ENCODE measurements around the gene C7orf33. TPM values are rescaled to one million over a fixed set of nuclear protein-coding genes. Genes with fewer than 3 reads are reported as not detected.

Gene C7orf33
- total and polyA plus RNA-seq, 5 donors from 2014 or later: not detected

DNA sequence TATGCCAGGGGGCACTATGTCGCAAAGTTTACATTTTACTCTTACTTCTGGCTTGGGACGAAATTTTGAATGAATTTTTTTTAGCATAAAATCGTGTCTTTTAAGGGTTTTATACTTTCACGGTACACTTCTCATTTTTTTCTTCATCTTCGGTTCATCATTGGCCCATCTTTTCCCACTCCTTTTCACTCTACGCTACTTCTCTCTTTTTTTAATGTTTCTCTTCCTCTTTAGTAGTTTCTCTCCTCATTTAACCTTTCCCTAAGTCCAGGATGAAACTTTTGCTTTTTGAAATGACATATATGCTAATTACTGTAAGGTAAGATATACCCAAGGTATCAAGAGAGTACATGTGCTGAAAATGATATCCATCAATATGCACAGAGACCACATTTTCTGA is 39.5 kb downstream of the C7orf33 start:
- no peak for ATAC-seq (ENCODE audit: low read depth in 2 of 2)
- Mint-ChIP-seq H3K27ac (no peak overlapping the region), H3K4me3 (peak overlapping the region in 3 of 4 donors; percentile 4 to 38 (median 8)), H3K36me3 (no peaks in the 10 kb centered on the region), H3K9me3 (peaks cover 0 to 1% (median 0%) of the 10 kb centered on the region in 7 donors), H3K27me3 (peaks cover 9% of the 10 kb centered on the region), H3K4me1 (peaks cover 26 to 73% (median 48%) of the 10 kb centered on the region in 4 donors)
- Histone ChIP-seq H3K27ac (ENCODE audit: insufficient read depth, low read length, poor library complexity, severe bottlenecking) (no peak overlapping the region), H3K36me3 (ENCODE audit: control insufficient read depth, insufficient read depth, low read length) (no peaks in the 10 kb centered on the region), H3K9me3 (ENCODE audit: control insufficient read depth in 2 of 2, low read length in 2 of 2) (no peaks in the 10 kb centered on the region), H3K4me1 (ENCODE audit: control insufficient read depth, insufficient read depth, low read length, poor library complexity, severe bottlenecking) (peaks cover 31% of the 10 kb centered on the region), H3K4me3 (ENCODE audit: low read depth, low read length) (no peak overlapping the region), H3K27me3 (ENCODE audit: control insufficient read depth, insufficient read depth, low read length) (no peaks in the 10 kb centered on the region)
- DNase-seq: no peak

DNA sequence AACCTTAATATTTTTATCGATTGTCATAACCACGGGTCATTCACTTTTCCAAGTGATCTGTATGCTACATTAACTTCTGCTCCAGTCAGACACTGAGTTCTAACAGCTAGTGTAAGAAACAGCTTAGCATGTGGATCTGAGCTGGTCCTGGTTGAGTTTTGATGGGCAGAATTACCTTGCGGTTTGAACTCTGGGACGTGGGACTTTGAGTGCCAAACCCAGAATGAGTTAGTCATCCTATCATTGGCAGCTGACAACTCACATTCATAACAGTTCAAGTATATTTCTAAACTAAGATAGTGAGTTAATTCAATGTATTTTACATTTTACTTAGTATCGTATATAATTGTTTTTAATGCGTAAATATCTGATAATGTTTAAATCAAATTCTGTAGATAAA is 43.2 kb downstream of the C7orf33 start:
- Histone ChIP-seq H3K36me3 (ENCODE audit: control insufficient read depth, insufficient read depth, low read length) (no peaks in the 10 kb centered on the region), H3K27ac (ENCODE audit: insufficient read depth, low read length, poor library complexity, severe bottlenecking) (no peak overlapping the region), H3K27me3 (ENCODE audit: control insufficient read depth, insufficient read depth, low read length) (no peaks in the 10 kb centered on the region), H3K9me3 (ENCODE audit: control insufficient read depth in 2 of 2, low read length in 2 of 2) (no peaks in the 10 kb centered on the region), H3K4me1 (ENCODE audit: control insufficient read depth, insufficient read depth, low read length, poor library complexity, severe bottlenecking) (peaks cover 21% of the 10 kb centered on the region), H3K4me3 (ENCODE audit: low read depth, low read length) (no peak overlapping the region)
- Mint-ChIP-seq H3K4me3 (peak overlapping the region in 1 of 4 donors; percentile 26), H3K27ac (no peak overlapping the region), H3K4me1 (peaks cover 14 to 39% (median 31%) of the 10 kb centered on the region in 4 donors), H3K9me3 (peaks cover 0 to 1% (median 0%) of the 10 kb centered on the region in 7 donors), H3K36me3 (no peaks in the 10 kb centered on the region), H3K27me3 (peaks cover 5% of the 10 kb centered on the region)
- DNase-seq (no peak), ATAC-seq (ENCODE audit: low read depth in 2 of 2) (no peak)

DNA sequence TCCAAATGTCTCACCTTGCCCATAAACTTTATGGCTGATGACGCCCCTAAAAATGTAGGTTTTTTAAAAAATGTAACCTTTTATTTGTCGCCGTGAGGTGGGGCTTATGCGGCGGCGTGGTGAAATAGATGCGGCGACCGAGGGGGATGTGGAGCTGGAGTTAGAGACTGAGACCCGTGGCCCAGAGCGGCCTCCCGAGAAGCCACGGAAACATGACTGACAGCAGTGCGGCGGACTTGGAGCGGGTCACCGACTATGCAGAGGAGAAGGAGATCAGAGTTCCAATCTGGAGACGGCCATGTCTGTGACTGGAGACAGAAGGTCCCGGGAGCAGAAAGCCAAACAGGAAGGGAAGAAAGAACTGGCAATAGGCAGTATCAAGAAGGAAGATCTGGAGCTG is 46.5 kb downstream of the C7orf33 start:
- ATAC-seq (ENCODE audit: low read depth in 2 of 2): no peak

DNA sequence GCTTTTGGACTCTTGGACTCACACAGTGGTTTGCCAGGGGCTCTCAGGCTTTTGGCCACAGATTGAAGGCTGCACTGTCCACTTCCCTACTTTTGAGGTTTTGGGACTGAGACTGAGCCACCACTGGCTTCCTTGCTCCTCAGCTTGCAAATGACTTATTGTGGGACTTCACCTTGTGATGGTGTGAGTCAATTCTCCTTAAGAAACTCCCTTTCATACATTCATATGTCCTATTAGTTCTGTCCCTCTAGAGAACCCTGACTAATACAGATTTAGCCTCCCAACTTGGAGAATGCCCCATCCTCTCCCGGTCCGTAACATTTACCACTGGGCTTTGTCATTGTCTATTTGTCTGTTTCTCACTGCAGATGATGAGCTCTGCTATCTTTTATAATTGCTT is 55.3 kb downstream of the C7orf33 start:
- H3K36me3 ChIP-seq (ENCODE audit: control insufficient read depth, insufficient read depth, low read length): no peaks in the 10 kb centered on the region
- no peak for ATAC-seq (ENCODE audit: low read depth in 2 of 2)
- H3K9me3 ChIP-seq (ENCODE audit: control insufficient read depth in 2 of 2, low read length in 2 of 2): no peaks in the 10 kb centered on the region
- H3K4me1 Mint-ChIP-seq: no peaks in the 10 kb centered on the region
- no peaks in the 10 kb centered on the region for H3K36me3 Mint-ChIP-seq
- H3K27me3 ChIP-seq (ENCODE audit: control insufficient read depth, insufficient read depth, low read length): peaks cover 12% of the 10 kb centered on the region
- peaks cover 0 to 1% (median 0%) of the 10 kb centered on the region in 7 donors for H3K9me3 Mint-ChIP-seq
- no peak overlapping the region for H3K27ac Mint-ChIP-seq
- peaks cover 5% of the 10 kb centered on the region for H3K27me3 Mint-ChIP-seq
- H3K27ac ChIP-seq (ENCODE audit: insufficient read depth, low read length, poor library complexity, severe bottlenecking): no peak overlapping the region
- no peak overlapping the region for H3K4me3 Mint-ChIP-seq
- H3K4me3 ChIP-seq (ENCODE audit: low read depth, low read length): no peak overlapping the region
- no peaks in the 10 kb centered on the region for H3K4me1 ChIP-seq (ENCODE audit: control insufficient read depth, insufficient read depth, low read length, poor library complexity, severe bottlenecking)
- no peak for DNase-seq

More for the DNA sequence above, 46.5 kb downstream of the C7orf33 start:
- DNase-seq: no peak
- Mint-ChIP-seq H3K9me3 (peaks cover 0 to 1% (median 0%) of the 10 kb centered on the region in 7 donors), H3K36me3 (no peaks in the 10 kb centered on the region), H3K27me3 (peaks cover 9% of the 10 kb centered on the region), H3K4me1 (peaks cover 7 to 18% (median 13%) of the 10 kb centered on the region in 4 donors), H3K4me3 (no peak overlapping the region), H3K27ac (no peak overlapping the region)
- no peaks in the 10 kb centered on the region for H3K36me3 ChIP-seq (ENCODE audit: control insufficient read depth, insufficient read depth, low read length)
- no peak overlapping the region for H3K27ac ChIP-seq (ENCODE audit: insufficient read depth, low read length, poor library complexity, severe bottlenecking)
- no peaks in the 10 kb centered on the region for H3K9me3 ChIP-seq (ENCODE audit: control insufficient read depth in 2 of 2, low read length in 2 of 2)
- no peak overlapping the region for H3K4me3 ChIP-seq (ENCODE audit: low read depth, low read length)
- peaks cover 5% of the 10 kb centered on the region for H3K27me3 ChIP-seq (ENCODE audit: control insufficient read depth, insufficient read depth, low read length)
- peaks cover 9% of the 10 kb centered on the region for H3K4me1 ChIP-seq (ENCODE audit: control insufficient read depth, insufficient read depth, low read length, poor library complexity, severe bottlenecking)

DNA sequence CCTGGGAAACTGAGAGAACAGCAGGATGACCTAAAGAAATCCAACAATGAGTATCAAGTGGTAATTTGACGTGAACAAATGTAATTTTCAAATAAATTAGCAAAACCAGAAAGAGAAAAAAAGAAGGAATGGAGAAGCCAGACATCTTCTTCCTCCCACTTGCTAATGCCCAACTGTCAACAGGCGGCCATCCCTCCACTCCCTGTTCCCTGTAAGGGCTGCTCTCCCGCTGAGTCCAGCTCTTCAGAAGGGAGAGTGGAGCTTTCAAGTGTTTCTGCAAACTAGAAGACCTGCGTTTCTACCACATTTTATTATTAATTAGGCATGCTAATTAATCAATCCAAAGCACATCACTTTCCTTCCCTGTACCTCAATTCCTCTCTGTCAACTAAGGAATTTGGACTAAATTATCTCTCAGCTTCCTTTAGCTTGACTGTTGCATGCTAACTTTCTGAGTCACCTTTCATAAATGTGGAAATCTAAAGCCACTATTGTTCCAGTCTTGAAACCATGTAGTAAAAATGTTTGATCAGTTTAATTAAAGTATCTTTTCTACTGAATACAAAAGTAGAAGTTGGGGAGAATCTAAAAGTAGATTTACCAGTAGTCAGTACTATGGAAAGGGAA is 59.8 kb downstream of the C7orf33 start:
- no peak for ATAC-seq (ENCODE audit: low read depth in 2 of 2)
- Mint-ChIP-seq H3K36me3 (no peaks in the 10 kb centered on the region), H3K9me3 (peaks cover 0 to 2% (median 0%) of the 10 kb centered on the region in 7 donors), H3K4me3 (no peak overlapping the region), H3K27ac (no peak overlapping the region), H3K27me3 (peaks cover under 1% of the 10 kb centered on the region), H3K4me1 (no peaks in the 10 kb centered on the region)
- no peaks in the 10 kb centered on the region for H3K4me1 ChIP-seq (ENCODE audit: control insufficient read depth, insufficient read depth, low read length, poor library complexity, severe bottlenecking)
- H3K9me3 ChIP-seq (ENCODE audit: control insufficient read depth in 2 of 2, low read length in 2 of 2): no peaks in the 10 kb centered on the region
- H3K36me3 ChIP-seq (ENCODE audit: control insufficient read depth, insufficient read depth, low read length): no peaks in the 10 kb centered on the region
- H3K4me3 ChIP-seq (ENCODE audit: low read depth, low read length): no peak overlapping the region
- H3K27me3 ChIP-seq (ENCODE audit: control insufficient read depth, insufficient read depth, low read length): no peaks in the 10 kb centered on the region
- DNase-seq: no peak
- no peak overlapping the region for H3K27ac ChIP-seq (ENCODE audit: insufficient read depth, low read length, poor library complexity, severe bottlenecking)

DNA sequence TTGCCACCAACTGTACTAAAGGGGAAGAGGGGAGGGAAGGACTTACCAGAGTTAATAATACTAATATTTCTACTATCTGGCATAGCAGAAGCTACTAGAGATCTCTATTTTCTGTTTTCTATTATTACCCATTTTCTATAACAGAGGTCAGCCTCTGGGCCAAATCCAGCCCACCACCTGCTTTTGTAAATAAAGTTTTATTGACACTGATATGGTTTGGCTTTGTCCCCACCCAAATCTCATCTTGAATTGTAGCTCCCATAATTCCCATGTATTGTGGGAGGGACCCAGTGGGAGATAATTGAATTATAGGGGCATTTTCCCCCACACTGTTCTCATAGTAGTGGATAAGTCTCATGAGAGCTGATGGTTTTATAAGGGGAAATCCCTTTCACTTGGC is 62.2 kb downstream of the C7orf33 start:
- H3K36me3 ChIP-seq (ENCODE audit: control insufficient read depth, insufficient read depth, low read length): no peaks in the 10 kb centered on the region

DNA sequence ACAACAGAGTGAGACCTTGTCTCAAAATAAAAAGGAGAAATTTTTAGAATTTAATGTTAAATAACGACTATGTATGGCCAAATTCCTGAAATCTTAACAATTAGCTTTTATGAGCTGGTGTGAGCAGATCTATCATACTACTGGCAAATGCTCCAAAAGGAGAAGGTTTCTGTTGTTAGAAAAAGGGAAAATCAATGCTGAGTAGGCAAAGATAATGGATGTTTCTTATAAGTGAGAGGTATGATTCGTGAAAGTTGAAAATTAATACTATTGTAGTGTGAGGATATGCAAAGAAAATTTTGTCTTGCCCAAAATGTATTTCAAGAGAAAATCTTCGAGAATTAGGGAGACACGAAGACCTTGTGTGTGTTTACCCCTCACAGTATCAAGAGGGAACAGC is 67.4 kb downstream of the C7orf33 start:
- Histone ChIP-seq H3K27ac (ENCODE audit: insufficient read depth, low read length, poor library complexity, severe bottlenecking) (no peak overlapping the region), H3K36me3 (ENCODE audit: control insufficient read depth, insufficient read depth, low read length) (no peaks in the 10 kb centered on the region), H3K27me3 (ENCODE audit: control insufficient read depth, insufficient read depth, low read length) (no peaks in the 10 kb centered on the region), H3K9me3 (ENCODE audit: control insufficient read depth in 2 of 2, low read length in 2 of 2) (no peaks in the 10 kb centered on the region), H3K4me3 (ENCODE audit: low read depth, low read length) (no peak overlapping the region), H3K4me1 (ENCODE audit: control insufficient read depth, insufficient read depth, low read length, poor library complexity, severe bottlenecking) (no peaks in the 10 kb centered on the region)
- Mint-ChIP-seq H3K36me3 (no peaks in the 10 kb centered on the region), H3K4me1 (peaks cover 0 to 5% (median 3%) of the 10 kb centered on the region in 4 donors), H3K27ac (no peak overlapping the region), H3K27me3 (no peaks in the 10 kb centered on the region), H3K9me3 (no peaks in the 10 kb centered on the region), H3K4me3 (no peak overlapping the region)
- no peak for ATAC-seq (ENCODE audit: low read depth in 2 of 2)
- no peak for DNase-seq

More for the DNA sequence above, 62.2 kb downstream of the C7orf33 start:
- Histone ChIP-seq H3K4me3 (ENCODE audit: low read depth, low read length) (no peak overlapping the region), H3K4me1 (ENCODE audit: control insufficient read depth, insufficient read depth, low read length, poor library complexity, severe bottlenecking) (no peaks in the 10 kb centered on the region), H3K27me3 (ENCODE audit: control insufficient read depth, insufficient read depth, low read length) (no peaks in the 10 kb centered on the region), H3K9me3 (ENCODE audit: control insufficient read depth in 2 of 2, low read length in 2 of 2) (no peaks in the 10 kb centered on the region), H3K27ac (ENCODE audit: insufficient read depth, low read length, poor library complexity, severe bottlenecking) (no peak overlapping the region)
- no peak for ATAC-seq (ENCODE audit: low read depth in 2 of 2)
- Mint-ChIP-seq H3K27ac (peak overlapping the region in 1 of 3 donors; percentile 16), H3K4me1 (no peaks in the 10 kb centered on the region), H3K36me3 (no peaks in the 10 kb centered on the region), H3K4me3 (no peak overlapping the region), H3K9me3 (peaks cover 0 to 2% (median 0%) of the 10 kb centered on the region in 7 donors), H3K27me3 (no peaks in the 10 kb centered on the region)
- DNase-seq: no peak

DNA sequence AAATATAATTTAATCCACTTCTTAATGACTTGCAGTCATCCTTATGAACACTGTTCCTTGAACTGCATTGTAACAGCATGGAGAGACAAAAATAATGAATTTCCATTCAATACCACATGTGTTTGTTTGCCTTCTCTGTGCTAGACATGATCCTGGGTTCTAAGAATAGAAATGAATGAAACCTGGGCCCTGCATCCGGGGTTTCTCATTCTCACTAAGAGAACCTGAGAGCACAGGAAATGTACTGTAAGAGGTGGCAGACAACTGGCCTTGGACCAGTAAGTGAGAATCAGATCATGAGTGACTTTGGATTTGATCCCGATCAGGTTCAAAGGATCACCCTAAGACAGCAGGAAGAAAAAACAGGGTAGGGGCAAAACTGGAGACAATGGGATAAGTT is 70.9 kb downstream of the C7orf33 start:
- H3K27me3 Mint-ChIP-seq: no peaks in the 10 kb centered on the region
- Histone ChIP-seq H3K9me3 (ENCODE audit: control insufficient read depth in 2 of 2, low read length in 2 of 2) (no peaks in the 10 kb centered on the region), H3K36me3 (ENCODE audit: control insufficient read depth, insufficient read depth, low read length) (no peaks in the 10 kb centered on the region), H3K27me3 (ENCODE audit: control insufficient read depth, insufficient read depth, low read length) (no peaks in the 10 kb centered on the region), H3K27ac (ENCODE audit: insufficient read depth, low read length, poor library complexity, severe bottlenecking) (no peak overlapping the region), H3K4me3 (ENCODE audit: low read depth, low read length) (no peak overlapping the region), H3K4me1 (ENCODE audit: control insufficient read depth, insufficient read depth, low read length, poor library complexity, severe bottlenecking) (no peaks in the 10 kb centered on the region)
- H3K4me3 Mint-ChIP-seq: no peak overlapping the region
- peaks cover 0 to 1% (median 0%) of the 10 kb centered on the region in 7 donors for H3K9me3 Mint-ChIP-seq
- peaks cover 0 to 5% (median 3%) of the 10 kb centered on the region in 4 donors for H3K4me1 Mint-ChIP-seq
- no peaks in the 10 kb centered on the region for H3K36me3 Mint-ChIP-seq
- DNase-seq: peak in 1 of 3 donors; percentile 63
- peak overlapping the region in 2 of 3 donors; percentile 27 to 69 for H3K27ac Mint-ChIP-seq
- no peak for ATAC-seq (ENCODE audit: low read depth in 2 of 2)
